Endothelial cell of umbilical vein (primary cell): ENCODE data around the gene PPP1R16B. TPM values are rescaled to one million over a fixed set of nuclear protein-coding genes. Genes with fewer than 3 reads are reported as not detected.

ENCODE experiments used
- BruUV-seq: library from RNA; stranded (reverse); fragments of 400-500 nt; replicated peaks from 2 replicates; lab custom pipeline; 2021; lab: Mats Ljungman, UMichigan
- CTCF ChIA-PET: fragments of 300-600, 350-600 bp; sonication (Branson Sonifier 250); formaldehyde crosslinking; loops from one replicate; lab custom pipeline; 2021; ENCODE audit warnings: antibody characterized with exemption, inconsistent platforms; lab: Charles Lee
- POLR2A ChIA-PET: fragments of 300-600, 350-600 bp; sonication (Branson Sonifier 250); formaldehyde crosslinking; loops from one replicate; lab custom pipeline; 2021; ENCODE audit warnings: antibody characterized with exemption, inconsistent platforms; lab: Charles Lee
- DNase-seq: peaks from one replicate; pipeline ENCODE4 v3.0.0-alpha.2; 2011; ENCODE audit warnings: low read depth, low spot score
- FAIRE-seq: peaks from 2 replicates; lab custom pipeline; 2011; peaks lifted over from hg19 to GRCh38; lab: Jason Lieb, UNC
- H2AFZ ChIP-seq: 2 replicates; pipeline ENCODE4 v1.6.0; 2012; ENCODE audit warnings: low read depth, low read length, control low read depth, inconsistent platforms
- H3K27ac ChIP-seq: 2 replicates; pipeline ENCODE4 v1.5.1; 2011; ENCODE audit warnings: low read depth, mild to moderate bottlenecking, control low read depth, low read length, moderate library complexity; ENCODE audit not compliant: insufficient read depth
- H3K27me3 ChIP-seq, 2 experiments: 2 replicates each; pipeline versions ENCODE4 v1.6.0 to v1.6.1; 2011; ENCODE audit warnings: low read length in 2 of 2, mixed read lengths in 1 of 2; ENCODE audit not compliant: control insufficient read depth in 2 of 2, insufficient read depth in 2 of 2
- H3K36me3 ChIP-seq, 2 experiments: 2 replicates in 1 of 2; 3 replicates in 1 of 2; pipeline ENCODE4 v1.5.1; 2011; ENCODE audit warnings: low read length in 2 of 2, mild to moderate bottlenecking in 1 of 2, moderate library complexity in 1 of 2; ENCODE audit not compliant: control insufficient read depth in 2 of 2, insufficient read depth in 2 of 2; ENCODE audit errors: extremely low read depth in 1 of 2
- H3K4me1 ChIP-seq: 3 replicates; pipeline ENCODE4 v1.5.1; 2011; ENCODE audit warnings: mild to moderate bottlenecking, low read length; ENCODE audit not compliant: control insufficient read depth, insufficient read depth; ENCODE audit errors: extremely low read depth
- H3K4me2 ChIP-seq: 2 replicates; pipeline ENCODE4 v1.6.1; 2011; ENCODE audit warnings: low read length, control low read depth, mixed read lengths; ENCODE audit not compliant: insufficient read depth
- H3K4me3 ChIP-seq, 3 experiments: fragments of 200-600 bp in 1 of 3; sonication (generic), shearing (Covaris generic) in 1 of 3; replicated peaks in 1 of 3; 2 replicates each; pipeline ENCODE4 v1.5.1; 2011 to 2016; ENCODE audit warnings: control low read depth in 3 of 3, low read length in 3 of 3, mild to moderate bottlenecking in 2 of 3, inconsistent platforms in 1 of 3, low read depth in 1 of 3, moderate library complexity in 1 of 3; ENCODE audit not compliant: insufficient read depth in 1 of 3
- H3K79me2 ChIP-seq: 2 replicates; pipeline ENCODE4 v1.6.0; 2012; ENCODE audit warnings: low read length, inconsistent platforms; ENCODE audit not compliant: control insufficient read depth, insufficient read depth
- H3K9ac ChIP-seq: replicated peaks from 2 replicates; pipeline ENCODE3; 2011; ENCODE audit warnings: low read length, control low read depth; ENCODE audit not compliant: insufficient read depth; ENCODE audit errors: extremely low read depth
- H3K9me1 ChIP-seq: replicated peaks from 3 replicates; pipeline ENCODE4 v1.6.0; 2011; ENCODE audit warnings: mild to moderate bottlenecking, low read length; ENCODE audit not compliant: control insufficient read depth, insufficient read depth; ENCODE audit errors: extremely low read depth
- H3K9me3 ChIP-seq: replicated peaks from 2 replicates; pipeline ENCODE4 v1.5.1; 2012; ENCODE audit warnings: low read length, inconsistent platforms; ENCODE audit not compliant: control insufficient read depth, insufficient read depth
- H4K20me1 ChIP-seq: replicated peaks from 2 replicates; pipeline ENCODE3; 2011; ENCODE audit warnings: mild to moderate bottlenecking, low read length; ENCODE audit not compliant: control insufficient read depth, insufficient read depth; ENCODE audit errors: extremely low read depth
- CTCF ChIP-seq, 2 donors: IDR thresholded peaks; 1 replicate in 1 of 2; 2 replicates in 1 of 2; pipeline ENCODE4 v1.5.1; 2011; ENCODE audit warnings: low read length in 2 of 2, mild to moderate bottlenecking in 2 of 2, moderate library complexity in 2 of 2, control low read depth in 1 of 2, inconsistent platforms in 1 of 2, low read depth in 1 of 2; ENCODE audit not compliant: insufficient read depth in 1 of 2; ENCODE audit errors: extremely low read depth in 1 of 2
- EZH2 ChIP-seq: IDR thresholded peaks from 2 replicates; pipeline ENCODE4 v1.6.1; 2012; ENCODE audit warnings: borderline replicate concordance, low read depth, mild to moderate bottlenecking, moderate library complexity, low read length, inconsistent platforms; ENCODE audit not compliant: severe bottlenecking
- FOS ChIP-seq: IDR thresholded peaks from 2 replicates; pipeline ENCODE4 v1.6.1; 2011; ENCODE audit warnings: mild to moderate bottlenecking, low read length, moderate library complexity, borderline replicate concordance; ENCODE audit not compliant: insufficient read depth
- GATA2 ChIP-seq: IDR thresholded peaks from 2 replicates; pipeline ENCODE4 v1.7.0; 2011; ENCODE audit warnings: low read depth, mild to moderate bottlenecking, moderate library complexity, mixed read lengths, low read length; ENCODE audit not compliant: insufficient read length, insufficient read depth
- JUN ChIP-seq: IDR thresholded peaks from 2 replicates; pipeline ENCODE4 v1.6.1; 2011; ENCODE audit warnings: borderline replicate concordance, low read depth; ENCODE audit not compliant: insufficient read length, insufficient read depth
- MAX ChIP-seq: IDR thresholded peaks from 2 replicates; pipeline ENCODE4 v1.6.1; 2011; ENCODE audit not compliant: insufficient read depth, insufficient read length
- MYC ChIP-seq: IDR thresholded peaks from one replicate; pipeline ENCODE4 v1.6.1; 2011; ENCODE audit warnings: mild to moderate bottlenecking, low read depth, low read length
- POLR2A ChIP-seq: IDR thresholded peaks from 2 replicates; pipeline ENCODE4 v1.6.1; 2012; ENCODE audit warnings: low read depth, mild to moderate bottlenecking, control low read depth, low read length
- POLR2AphosphoS5 ChIP-seq: IDR thresholded peaks from 2 replicates; pipeline ENCODE4 v1.6.1; 2012; ENCODE audit warnings: low read depth, mild to moderate bottlenecking, control low read depth, low read length, moderate library complexity; ENCODE audit not compliant: insufficient read depth
- dilution Hi-C: fragments of 300-500 bp; cut with MboI; formaldehyde crosslinking; loops from one replicate; pipeline ENCODE4 v1.15.0; 2019; ENCODE audit warnings: low sequenced_read_pairs; ENCODE audit not compliant: extremely low pct_ligation_motif_present
- intact Hi-C: fragments of 100-400 bp; cut with micrococcal nuclease; formaldehyde crosslinking; loops from one replicate; pipeline ENCODE4 v1.10.0; 2022
- polyA plus RNA-seq, 4 experiments: library from polyadenylated mRNA; depleted of rRNA in 3 of 4; stranded (reverse) in 3 of 4; unstranded in 1 of 4; fragments of >200 nt; gene quantifications; 2 replicates each; pipeline versions ENCODE4 v1.2.1 to v1.2.3, GENCODE V29; 2011 to 2012; ENCODE audit warnings: missing spikeins in 1 of 4
- total RNA-seq: library from RNA; stranded (reverse); gene quantifications from 2 replicates; pipeline ENCODE4 v1.2.3, GENCODE V29; 2021

PPP1R16B gene
- total and polyA plus RNA-seq, 2 donors (not counting 3 experiments of a cell fraction or from before 2014, with no cell fraction given) = 34.7 to 68.1 TPM

GRCh38 chr20:38902601-38903000, 97.1 kb downstream of the PPP1R16B start:
- no peaks in the 10 kb centered on the region for H3K9me1 ChIP-seq
- H3K4me2 ChIP-seq = no peak overlapping the region
- no peaks in the 10 kb centered on the region for H3K27me3 ChIP-seq
- H3K9me3 ChIP-seq = no peaks in the 10 kb centered on the region
- FAIRE-seq (no peak), DNase-seq (no peak)
- H3K4me3 ChIP-seq = no peak overlapping the region
- H3K36me3 ChIP-seq = peaks cover 4 to 52% of the 10 kb centered on the region in 2 experiments
- H4K20me1 ChIP-seq = peaks cover 2% of the 10 kb centered on the region
- ChIA-PET POLR2A (no interaction called here), CTCF (interaction anchor here (1.1 to 4.2 kb wide), 2 partner anchors 23 to 60 kb away, joined by 3 to 12 read pairs; partner anchors contain the start of genes DHX35 and FAM83D)
- H3K4me1 ChIP-seq = peaks cover 2% of the 10 kb centered on the region
- H3K9ac ChIP-seq = no peak overlapping the region
- intact Hi-C loops = no loop called here
- no peak for TF ChIP-seq POLR2A
- no peak for TF ChIP-seq MAX
- TF ChIP-seq EZH2 = no peak
- TF ChIP-seq MYC = no peak
- TF ChIP-seq JUN = no peak
- no peak for TF ChIP-seq CTCF (IDR thresholded peaks at IDR 0.05; ENCODE audit: extremely low read depth in 1 of 2, insufficient read depth in 1 of 2, low read depth in 1 of 2, low read length in 2 of 2)
- TF ChIP-seq FOS = no peak
- TF ChIP-seq GATA2 = no peak
- TF ChIP-seq POLR2AphosphoS5 = no peak
- H3K79me2 ChIP-seq = no peaks in the 10 kb centered on the region
- H3K27ac ChIP-seq = no peak overlapping the region
- dilution Hi-C loops = no loop called here
- no TSS peak for BruUV-seq
- H2AFZ ChIP-seq = no peak overlapping the region
